SK-N-SH (cell line): ENCODE results near the gene NOD2. TPM values are rescaled to one million over a fixed set of nuclear protein-coding genes. Genes with fewer than 3 reads are reported as not detected.

Source experiments
- CTCF ChIA-PET: fragments of 300-600, 350-600 bp; formaldehyde crosslinking; extraction: SDS; loops from one replicate; lab custom pipeline; 2021; lab: Yijun Ruan, JAX
- POLR2A ChIA-PET: fragments of 350-600 bp; sonication (Branson Sonifier 250); formaldehyde crosslinking; extraction: SDS; loops from one replicate; lab custom pipeline; 2020; ENCODE audit warnings: antibody characterized with exemption, inconsistent platforms; lab: Yijun Ruan, JAX
- DNase-seq: peaks from one replicate; pipeline ENCODE4 v3.0.0; 2012
- H2AFZ ChIP-seq: fragments of 200-600 bp; sonication (generic); 2 replicates; pipeline ENCODE4 v1.8.1; 2016; ENCODE audit warnings: antibody characterized with exemption, mild to moderate bottlenecking, low read depth
- H3F3A ChIP-seq: fragments of 200-600 bp; sonication (generic); replicated peaks from 2 replicates; pipeline ENCODE3; 2016; ENCODE audit warnings: antibody characterized with exemption, mild to moderate bottlenecking; ENCODE audit not compliant: insufficient read depth
- H3K27ac ChIP-seq, 2 experiments: fragments of 200-500 bp in 1 of 2; fragments of 200-600 bp in 1 of 2; sonication (Bioruptor generic) in 1 of 2; sonication (generic), shearing (Covaris generic) in 1 of 2; 2 replicates each; pipeline versions ENCODE4 v1.5.1 to v1.6.1; 2014 to 2016; ENCODE audit warnings: low read depth in 2 of 2, inconsistent platforms in 1 of 2, low read length in 1 of 2, mild to moderate bottlenecking in 1 of 2, mixed read lengths in 1 of 2
- H3K27me3 ChIP-seq: fragments of 200-600 bp; sonication (generic), shearing (Covaris generic); 2 replicates; pipeline ENCODE4 v1.6.1; 2016; ENCODE audit warnings: mixed run types; ENCODE audit not compliant: insufficient read depth
- H3K36me3 ChIP-seq, 2 experiments: fragments of 200-500 bp in 1 of 2; fragments of 200-600 bp in 1 of 2; sonication (Bioruptor generic) in 1 of 2; sonication (generic) in 1 of 2; replicated peaks in 1 of 2; 2 replicates each; pipeline versions ENCODE3 to v1.5.1; 2014 to 2016; ENCODE audit warnings: low read length in 1 of 2, mild to moderate bottlenecking in 1 of 2; ENCODE audit not compliant: insufficient read depth in 2 of 2, control insufficient read depth in 1 of 2
- H3K4me1 ChIP-seq, 2 experiments: fragments of 200-500 bp in 1 of 2; fragments of 200-600 bp in 1 of 2; sonication (Bioruptor generic) in 1 of 2; sonication (generic), shearing (Covaris generic) in 1 of 2; 2 replicates each; pipeline versions ENCODE4 v1.5.1 to v1.6.1; 2014 to 2016; ENCODE audit warnings: low read depth in 1 of 2, low read length in 1 of 2, mixed run types in 1 of 2; ENCODE audit not compliant: insufficient read depth in 2 of 2, control insufficient read depth in 1 of 2
- H3K4me2 ChIP-seq: fragments of 200-600 bp; sonication (generic), shearing (Covaris generic); 2 replicates; pipeline ENCODE4 v1.6.1; 2017; ENCODE audit warnings: mixed run types
- H3K4me3 ChIP-seq, 2 experiments: fragments of 200-500 bp in 1 of 2; fragments of 200-600 bp in 1 of 2; sonication (Bioruptor generic) in 1 of 2; sonication (generic), shearing (Covaris generic) in 1 of 2; 2 replicates each; pipeline versions ENCODE4 v1.5.1 to v1.8.1; 2014 to 2016; ENCODE audit warnings: low read depth in 2 of 2, inconsistent platforms in 1 of 2, low read length in 1 of 2, mild to moderate bottlenecking in 1 of 2, mixed read lengths in 1 of 2, moderate library complexity in 1 of 2
- H3K79me2 ChIP-seq: fragments of 200-600 bp; sonication (generic); 2 replicates; pipeline ENCODE4 v1.8.1; 2017; ENCODE audit warnings: mild to moderate bottlenecking; ENCODE audit not compliant: insufficient read depth
- H3K9ac ChIP-seq: fragments of 200-600 bp; sonication (generic); 2 replicates; pipeline ENCODE4 v1.6.1; 2017; ENCODE audit warnings: mixed run types
- H3K9me2 ChIP-seq: fragments of 200-600 bp; sonication (generic); 2 replicates; pipeline ENCODE4 v1.6.1; 2017; ENCODE audit warnings: mixed run types
- H3K9me3 ChIP-seq: fragments of 200-600 bp; sonication (generic); 2 replicates; pipeline ENCODE4 v1.6.1; 2017; ENCODE audit warnings: mixed run types, mild to moderate bottlenecking, moderate library complexity
- H4K20me1 ChIP-seq: fragments of 200-600 bp; sonication (generic); 2 replicates; pipeline ENCODE4 v1.6.1; 2017; ENCODE audit warnings: mild to moderate bottlenecking, mixed run types; ENCODE audit not compliant: insufficient read depth
- CHD2 ChIP-seq: fragments of 150-350 bp; IDR thresholded peaks from 2 replicates; pipeline ENCODE4 v1.6.1; 2018; ENCODE audit warnings: low read length; ENCODE audit not compliant: partially characterized antibody
- ELF1 ChIP-seq: IDR thresholded peaks from 2 replicates; pipeline ENCODE4 v1.4.0; 2012
- FOSL2 ChIP-seq: IDR thresholded peaks from 2 replicates; pipeline ENCODE4 v1.4.0; 2012; ENCODE audit warnings: low read depth, mild to moderate bottlenecking, moderate library complexity, borderline replicate concordance
- GABPA ChIP-seq: IDR thresholded peaks from 2 replicates; pipeline ENCODE4 v1.4.0; 2012; ENCODE audit warnings: low read depth, mild to moderate bottlenecking
- GATA2 ChIP-seq: sonication (generic); formaldehyde crosslinking; IDR thresholded peaks from 2 replicates; pipeline ENCODE4 v1.5.0; 2020; ENCODE audit warnings: mild to moderate bottlenecking, missing genetic modification reagents
- POLR2AphosphoS5 ChIP-seq: IDR thresholded peaks from 2 replicates; pipeline ENCODE4 v1.6.1; 2012; ENCODE audit warnings: low read depth, low read length
- RCOR1 ChIP-seq: fragments of 150-350 bp; IDR thresholded peaks from 2 replicates; pipeline ENCODE4 v1.6.1; 2017; ENCODE audit warnings: antibody characterized with exemption, low read length
- RXRA ChIP-seq: IDR thresholded peaks from 2 replicates; pipeline ENCODE4 v1.4.0; 2012; ENCODE audit warnings: low read depth, mild to moderate bottlenecking, borderline replicate concordance
- SIN3A ChIP-seq: IDR thresholded peaks from 2 replicates; pipeline ENCODE4 v1.6.1; 2012; ENCODE audit warnings: low read depth, mild to moderate bottlenecking, low read length, moderate library complexity, borderline replicate concordance
- SMC3 ChIP-seq: IDR thresholded peaks from 2 replicates; pipeline ENCODE4 v1.6.1; 2012; ENCODE audit warnings: low read depth, low read length, improper control_type of control experiment
- TAF1 ChIP-seq: IDR thresholded peaks from 2 replicates; pipeline ENCODE4 v1.6.1; 2012; ENCODE audit warnings: low read depth, mild to moderate bottlenecking, low read length, moderate library complexity, borderline replicate concordance
- TCF12 ChIP-seq: IDR thresholded peaks from 2 replicates; pipeline ENCODE4 v1.4.0; 2012
- WGBS: methylation state at CpG from one replicate; pipeline ENCODE4 v1.1.6; 2017; ENCODE audit warnings: low lambda C conversion rate; 5-methylcytosine and 5-hydroxymethylcytosine counted together
- polyA plus RNA-seq, 3 experiments: library from polyadenylated mRNA; depleted of rRNA; stranded (reverse); fragments of >200 nt; gene quantifications; 2 replicates each; pipeline ENCODE4 v1.2.3, GENCODE V29; 2012
- TF ChIP-seq, protein P1 (sequence below): fragments of 150-350 bp; IDR thresholded peaks from 2 replicates; pipeline ENCODE4 v1.6.1; 2016; ENCODE audit warnings: mild to moderate bottlenecking, low read depth, low read length
- TF ChIP-seq, protein P2 (sequence below): IDR thresholded peaks from 2 replicates; pipeline ENCODE4 v1.4.0; 2012; ENCODE audit warnings: low read depth, borderline replicate concordance
- TF ChIP-seq, protein P3 (sequence below): IDR thresholded peaks from 2 replicates; pipeline ENCODE4 v1.6.1; 2012; ENCODE audit warnings: mild to moderate bottlenecking, low read depth, low read length, moderate library complexity

Gene NOD2
- polyA plus RNA-seq, 1 of the 3 experiments (the other 2 are of a cell fraction) = not detected

DNA sequence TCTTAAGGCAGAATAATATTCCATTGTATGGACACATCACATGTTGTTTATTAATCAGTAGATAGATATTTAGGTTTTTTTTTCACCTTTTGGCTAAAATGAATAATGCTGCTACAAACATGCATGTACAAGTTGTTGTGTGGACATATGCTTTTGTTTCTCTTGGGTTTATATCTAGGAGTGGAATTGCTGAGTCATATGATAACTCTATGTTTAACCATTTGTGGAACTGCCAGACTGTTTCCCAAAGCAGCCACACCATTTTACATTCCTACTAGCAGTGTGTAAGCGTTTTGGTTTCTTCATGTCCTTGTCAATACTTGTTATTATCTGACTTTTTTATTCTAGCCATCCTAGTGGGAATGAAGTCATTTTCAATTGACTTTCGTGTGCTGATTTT, 69.8 kb downstream of the NOD2 start:
- Histone ChIP-seq H3K9ac (no peak overlapping the region), H3K4me2 (no peak overlapping the region), H3K9me3 (peaks cover 6% of the 10 kb centered on the region; the same call in 1 of the 2 replicates), H3F3A (no peaks in the 10 kb centered on the region), H4K20me1 (no peaks in the 10 kb centered on the region), H3K4me1 (no peaks in the 10 kb centered on the region), H3K36me3 (peaks cover 23 to 44% of the 10 kb centered on the region in 2 experiments), H3K79me2 (peaks cover 18% of the 10 kb centered on the region), H3K27me3 (no peaks in the 10 kb centered on the region), H3K9me2 (no peaks in the 10 kb centered on the region), H3K4me3 (no peak overlapping the region), H2AFZ (no peak overlapping the region), H3K27ac (no peak overlapping the region)
- TF ChIP-seq GATA2 (no peak), GABPA (no peak), ELF1 (no peak), TAF1 (no peak), CHD2 (no peak), RXRA (no peak), FOSL2 (no peak), RCOR1 (no peak), SIN3A (no peak), TCF12 (no peak), POLR2AphosphoS5 (no peak), SMC3 (no peak)
- TF ChIP-seq, protein P1, sequence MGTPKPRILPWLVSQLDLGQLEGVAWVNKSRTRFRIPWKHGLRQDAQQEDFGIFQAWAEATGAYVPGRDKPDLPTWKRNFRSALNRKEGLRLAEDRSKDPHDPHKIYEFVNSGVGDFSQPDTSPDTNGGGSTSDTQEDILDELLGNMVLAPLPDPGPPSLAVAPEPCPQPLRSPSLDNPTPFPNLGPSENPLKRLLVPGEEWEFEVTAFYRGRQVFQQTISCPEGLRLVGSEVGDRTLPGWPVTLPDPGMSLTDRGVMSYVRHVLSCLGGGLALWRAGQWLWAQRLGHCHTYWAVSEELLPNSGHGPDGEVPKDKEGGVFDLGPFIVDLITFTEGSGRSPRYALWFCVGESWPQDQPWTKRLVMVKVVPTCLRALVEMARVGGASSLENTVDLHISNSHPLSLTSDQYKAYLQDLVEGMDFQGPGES = no peak
- TF ChIP-seq, protein P2, sequence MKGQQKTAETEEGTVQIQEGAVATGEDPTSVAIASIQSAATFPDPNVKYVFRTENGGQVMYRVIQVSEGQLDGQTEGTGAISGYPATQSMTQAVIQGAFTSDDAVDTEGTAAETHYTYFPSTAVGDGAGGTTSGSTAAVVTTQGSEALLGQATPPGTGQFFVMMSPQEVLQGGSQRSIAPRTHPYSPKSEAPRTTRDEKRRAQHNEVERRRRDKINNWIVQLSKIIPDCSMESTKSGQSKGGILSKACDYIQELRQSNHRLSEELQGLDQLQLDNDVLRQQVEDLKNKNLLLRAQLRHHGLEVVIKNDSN = no peak
- TF ChIP-seq, protein P3, sequence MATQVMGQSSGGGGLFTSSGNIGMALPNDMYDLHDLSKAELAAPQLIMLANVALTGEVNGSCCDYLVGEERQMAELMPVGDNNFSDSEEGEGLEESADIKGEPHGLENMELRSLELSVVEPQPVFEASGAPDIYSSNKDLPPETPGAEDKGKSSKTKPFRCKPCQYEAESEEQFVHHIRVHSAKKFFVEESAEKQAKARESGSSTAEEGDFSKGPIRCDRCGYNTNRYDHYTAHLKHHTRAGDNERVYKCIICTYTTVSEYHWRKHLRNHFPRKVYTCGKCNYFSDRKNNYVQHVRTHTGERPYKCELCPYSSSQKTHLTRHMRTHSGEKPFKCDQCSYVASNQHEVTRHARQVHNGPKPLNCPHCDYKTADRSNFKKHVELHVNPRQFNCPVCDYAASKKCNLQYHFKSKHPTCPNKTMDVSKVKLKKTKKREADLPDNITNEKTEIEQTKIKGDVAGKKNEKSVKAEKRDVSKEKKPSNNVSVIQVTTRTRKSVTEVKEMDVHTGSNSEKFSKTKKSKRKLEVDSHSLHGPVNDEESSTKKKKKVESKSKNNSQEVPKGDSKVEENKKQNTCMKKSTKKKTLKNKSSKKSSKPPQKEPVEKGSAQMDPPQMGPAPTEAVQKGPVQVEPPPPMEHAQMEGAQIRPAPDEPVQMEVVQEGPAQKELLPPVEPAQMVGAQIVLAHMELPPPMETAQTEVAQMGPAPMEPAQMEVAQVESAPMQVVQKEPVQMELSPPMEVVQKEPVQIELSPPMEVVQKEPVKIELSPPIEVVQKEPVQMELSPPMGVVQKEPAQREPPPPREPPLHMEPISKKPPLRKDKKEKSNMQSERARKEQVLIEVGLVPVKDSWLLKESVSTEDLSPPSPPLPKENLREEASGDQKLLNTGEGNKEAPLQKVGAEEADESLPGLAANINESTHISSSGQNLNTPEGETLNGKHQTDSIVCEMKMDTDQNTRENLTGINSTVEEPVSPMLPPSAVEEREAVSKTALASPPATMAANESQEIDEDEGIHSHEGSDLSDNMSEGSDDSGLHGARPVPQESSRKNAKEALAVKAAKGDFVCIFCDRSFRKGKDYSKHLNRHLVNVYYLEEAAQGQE = no peak
- DNase-seq = no peak
- POLR2A ChIA-PET = no interaction called here
- 90% methylated on average over 2 of the region's 2 CpGs for WGBS
- CTCF ChIA-PET = interaction anchor here (0.9 to 1.8 kb wide), 2 partner anchors 23 to 86 kb away, joined by 3 read pairs; no protein-coding TSS in a partner anchor
